Measurements from ENCODE around the gene CNTROB. TPM values are rescaled to one million over a fixed set of nuclear protein-coding genes. Genes with fewer than 3 reads are reported as not detected.

Gene CNTROB
- total RNA-seq, 1 donor from 2014 or later: 62.7 TPM

DNA sequence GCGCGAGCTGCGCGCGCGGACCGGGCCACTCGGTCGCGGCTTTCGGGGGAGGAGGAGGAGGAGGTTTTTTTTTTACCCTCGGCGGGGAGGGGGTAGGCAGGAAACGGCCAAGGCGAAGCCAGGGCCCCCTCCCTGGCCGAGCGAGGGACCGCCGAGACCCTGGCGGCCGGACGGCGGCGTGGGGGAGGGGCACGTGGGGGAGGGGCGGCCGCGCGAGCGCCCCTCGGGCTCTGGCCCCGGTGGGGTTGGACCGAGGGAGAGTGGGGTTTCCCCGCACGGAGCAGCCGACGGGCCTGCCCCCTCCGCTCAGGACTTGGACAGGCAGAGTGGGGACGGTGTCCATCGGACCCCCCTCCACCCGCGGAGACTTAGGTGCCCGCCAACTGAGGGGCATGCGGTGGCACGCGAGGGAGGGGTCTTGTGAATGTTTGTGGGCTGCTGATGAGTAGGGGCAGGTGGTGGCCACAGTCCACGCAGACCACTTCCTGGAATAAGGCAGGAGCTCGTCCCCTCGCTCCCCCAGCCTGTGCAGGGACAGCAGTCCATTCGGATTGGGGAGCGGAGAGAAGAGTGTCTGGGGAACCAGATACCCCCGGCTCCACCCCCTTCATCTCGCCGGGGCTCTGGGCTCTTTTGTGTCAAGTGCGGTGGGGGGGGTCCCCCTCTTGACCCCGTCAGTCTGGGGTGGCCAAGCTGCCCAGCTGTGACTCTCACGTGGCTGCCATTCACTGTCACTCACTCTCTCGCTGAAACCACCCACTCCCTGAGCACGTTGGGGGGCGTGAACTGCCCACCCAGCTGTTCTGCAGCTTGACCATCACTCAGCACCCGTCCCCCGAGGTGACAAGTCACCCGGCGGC is 46.4 kb upstream of the CNTROB start:
- ATAC-seq: peak; percentile 4
- peak; percentile 81 for DNase-seq
- intact Hi-C loops (cut with DNase I): no loop called here
- Histone ChIP-seq H3K4me1 (peaks cover 60% of the 10 kb centered on the region), H3K27ac (peak overlapping the region; percentile 90), H3K9me3 (no peaks in the 10 kb centered on the region), H3K27me3 (no peaks in the 10 kb centered on the region), H3K36me3 (peaks cover 5% of the 10 kb centered on the region), H3K4me3 (peak overlapping the region; percentile 88)
- TF ChIP-seq, protein P1, sequence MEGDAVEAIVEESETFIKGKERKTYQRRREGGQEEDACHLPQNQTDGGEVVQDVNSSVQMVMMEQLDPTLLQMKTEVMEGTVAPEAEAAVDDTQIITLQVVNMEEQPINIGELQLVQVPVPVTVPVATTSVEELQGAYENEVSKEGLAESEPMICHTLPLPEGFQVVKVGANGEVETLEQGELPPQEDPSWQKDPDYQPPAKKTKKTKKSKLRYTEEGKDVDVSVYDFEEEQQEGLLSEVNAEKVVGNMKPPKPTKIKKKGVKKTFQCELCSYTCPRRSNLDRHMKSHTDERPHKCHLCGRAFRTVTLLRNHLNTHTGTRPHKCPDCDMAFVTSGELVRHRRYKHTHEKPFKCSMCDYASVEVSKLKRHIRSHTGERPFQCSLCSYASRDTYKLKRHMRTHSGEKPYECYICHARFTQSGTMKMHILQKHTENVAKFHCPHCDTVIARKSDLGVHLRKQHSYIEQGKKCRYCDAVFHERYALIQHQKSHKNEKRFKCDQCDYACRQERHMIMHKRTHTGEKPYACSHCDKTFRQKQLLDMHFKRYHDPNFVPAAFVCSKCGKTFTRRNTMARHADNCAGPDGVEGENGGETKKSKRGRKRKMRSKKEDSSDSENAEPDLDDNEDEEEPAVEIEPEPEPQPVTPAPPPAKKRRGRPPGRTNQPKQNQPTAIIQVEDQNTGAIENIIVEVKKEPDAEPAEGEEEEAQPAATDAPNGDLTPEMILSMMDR (IDR thresholded peaks at IDR 0.05): no peak

DNA sequence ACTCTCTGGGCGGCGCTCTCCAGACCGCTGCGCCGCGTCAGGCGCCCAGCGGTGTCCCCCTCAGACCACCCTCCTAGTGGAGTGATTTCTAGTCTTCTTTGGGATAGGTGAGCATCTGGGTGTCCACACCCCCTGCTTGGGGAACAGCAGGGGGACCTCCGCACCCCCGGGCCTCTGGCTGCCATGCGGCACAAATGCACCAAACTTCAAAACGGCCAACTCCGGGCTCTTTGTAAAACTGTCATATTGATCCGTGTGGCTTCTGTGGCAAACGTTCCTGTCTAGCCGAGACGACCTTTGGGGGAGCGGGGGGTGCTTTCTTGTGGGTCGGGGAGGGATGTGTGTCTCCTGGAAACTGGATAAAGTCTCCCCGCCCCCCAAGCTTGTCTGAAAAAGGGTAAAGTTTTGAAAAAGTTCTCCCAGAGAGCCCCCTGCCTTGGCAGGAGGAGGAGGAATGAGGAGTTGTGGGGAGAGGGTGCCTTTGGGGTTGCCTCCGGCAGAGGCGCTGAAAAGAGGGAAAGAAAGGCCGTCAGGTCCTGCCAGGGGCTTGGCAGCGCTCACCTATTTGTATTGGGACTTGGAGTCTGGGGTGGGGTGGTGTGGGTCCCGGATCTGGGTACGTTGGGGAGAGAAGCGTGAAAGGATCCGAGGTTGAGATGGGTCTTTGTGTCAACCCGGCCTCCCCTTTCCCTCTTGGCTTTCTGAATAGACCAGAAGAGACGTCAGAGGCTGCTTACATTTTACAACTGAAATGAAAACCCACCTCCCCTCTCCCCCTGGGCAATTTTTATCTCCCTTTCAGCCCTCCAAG is 45.6 kb upstream of the CNTROB start:
- TF ChIP-seq, protein P1 (IDR thresholded peaks at IDR 0.05): no peak
- H3K27ac ChIP-seq: peak overlapping the region; percentile 90
- H3K27me3 ChIP-seq: no peaks in the 10 kb centered on the region
- H3K4me3 ChIP-seq: peak overlapping the region; percentile 88
- ATAC-seq (no peak), DNase-seq (no peak)
- H3K36me3 ChIP-seq: peaks cover 13% of the 10 kb centered on the region
- intact Hi-C loops (cut with DNase I): no loop called here
- H3K4me1 ChIP-seq: peaks cover 53% of the 10 kb centered on the region
- H3K9me3 ChIP-seq: no peaks in the 10 kb centered on the region

DNA sequence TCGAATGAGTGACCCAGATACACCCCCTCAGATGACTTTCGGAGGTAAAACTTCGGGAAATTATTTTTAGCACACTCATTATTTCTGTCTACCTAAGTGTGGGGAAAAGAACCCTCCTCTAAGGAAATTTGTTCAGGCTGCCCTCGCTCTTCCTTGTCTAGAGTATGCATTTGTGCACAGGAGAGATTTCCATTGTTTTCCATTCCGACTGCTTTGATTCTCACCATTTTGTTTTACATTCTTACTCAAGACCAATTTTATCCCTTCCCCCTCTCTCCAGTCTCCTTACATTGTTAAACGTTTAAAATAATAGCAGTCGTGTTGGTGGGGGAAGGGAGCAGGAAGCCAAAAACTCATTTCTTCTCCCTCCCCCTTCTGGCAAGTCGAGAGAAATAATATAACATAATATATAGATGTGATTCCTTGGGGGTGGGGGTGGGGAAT is 44.9 kb upstream of the CNTROB start:
- ATAC-seq (no peak), DNase-seq (no peak)
- peaks cover 20% of the 10 kb centered on the region for H3K36me3 ChIP-seq
- intact Hi-C loops (cut with DNase I): no loop called here
- H3K4me3 ChIP-seq: peak overlapping the region; percentile 88
- peak overlapping the region; percentile 90 for H3K27ac ChIP-seq
- H3K4me1 ChIP-seq: peaks cover 51% of the 10 kb centered on the region
- TF ChIP-seq, protein P1 (IDR thresholded peaks at IDR 0.05): no peak
- H3K9me3 ChIP-seq: no peaks in the 10 kb centered on the region
- H3K27me3 ChIP-seq: no peaks in the 10 kb centered on the region

DNA sequence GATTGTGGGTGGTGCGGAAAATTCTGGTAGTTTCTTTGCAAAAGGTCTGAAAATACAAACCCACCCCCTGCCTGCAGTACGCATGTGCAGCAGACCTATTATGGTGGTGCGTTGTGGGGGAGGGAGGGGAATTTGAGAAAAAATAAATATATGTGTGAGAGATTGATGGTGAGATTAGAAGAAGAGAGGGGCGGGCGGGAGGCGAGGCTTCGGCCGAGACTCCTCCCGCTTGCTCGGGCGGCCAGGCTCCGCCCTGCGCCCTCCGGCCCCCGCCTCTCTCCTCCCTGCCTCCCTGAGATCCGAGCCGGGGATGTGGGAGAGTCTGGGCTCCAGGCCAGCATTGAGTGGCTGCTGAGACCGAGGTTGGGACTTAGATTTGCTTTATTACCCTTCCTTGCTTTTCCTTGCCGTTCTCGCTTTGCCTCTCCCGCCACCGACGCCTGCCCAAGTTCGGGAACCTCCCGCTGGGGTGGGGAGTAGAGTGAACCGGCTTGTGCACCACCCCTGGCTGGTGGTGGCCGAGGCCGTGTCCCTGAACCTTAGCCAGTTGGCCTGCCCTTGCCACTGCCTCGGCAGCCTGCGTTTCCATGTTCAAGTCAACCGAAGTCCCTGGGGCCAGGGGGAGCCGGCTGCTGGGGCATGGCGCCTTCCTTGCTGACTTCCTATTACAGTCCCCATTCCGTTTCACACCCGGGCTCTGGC is 44.4 kb upstream of the CNTROB start:
- H3K36me3 ChIP-seq: peaks cover 25% of the 10 kb centered on the region
- TF ChIP-seq, protein P1 (IDR thresholded peaks at IDR 0.05): no peak
- peak overlapping the region; percentile 88 for H3K4me3 ChIP-seq
- peak; percentile 89 for ATAC-seq
- H3K27me3 ChIP-seq: no peaks in the 10 kb centered on the region
- intact Hi-C loops (cut with DNase I): no loop called here
- H3K27ac ChIP-seq: peak overlapping the region; percentile 90
- peaks cover 47% of the 10 kb centered on the region for H3K4me1 ChIP-seq
- no peaks in the 10 kb centered on the region for H3K9me3 ChIP-seq
- DNase-seq: peak; percentile 95

DNA sequence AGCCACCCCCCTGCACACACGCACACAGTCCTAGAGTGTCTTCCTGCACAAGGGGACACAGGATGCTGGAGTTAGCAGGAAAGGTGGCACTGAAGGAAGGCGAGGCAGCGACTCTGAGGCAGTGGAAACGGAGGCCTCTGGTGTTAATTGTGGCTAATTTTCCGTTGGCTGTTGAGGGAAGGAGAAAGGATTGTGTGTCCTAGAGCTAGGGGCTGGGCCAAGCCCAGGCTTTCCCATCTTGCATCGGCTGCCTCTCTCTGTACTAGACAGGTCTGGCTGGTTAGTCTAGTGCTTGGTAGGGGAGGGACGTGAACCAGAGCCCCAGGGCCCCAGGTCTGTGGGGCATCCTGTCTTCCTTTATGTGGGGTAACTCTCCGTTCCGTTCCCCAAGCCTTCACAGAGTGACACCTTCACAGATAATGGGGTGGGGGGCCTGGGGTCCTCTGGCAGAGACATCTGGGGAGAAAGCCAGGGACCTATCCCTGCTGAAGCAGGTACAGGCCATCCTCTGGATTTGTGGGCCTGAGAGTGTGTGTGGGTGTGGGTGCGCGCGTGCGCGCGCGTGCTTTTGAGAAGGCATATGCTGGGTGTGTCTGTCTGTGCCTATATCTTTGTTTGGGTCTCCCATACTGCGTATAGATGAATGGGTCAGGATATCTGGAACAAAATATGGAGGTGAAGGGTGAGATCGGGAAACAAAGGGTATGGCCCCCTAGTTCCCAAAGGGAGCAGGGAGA is 43.7 kb upstream of the CNTROB start, which contains the start of gene CHD3:
TSS of gene CHD3 (plus strand) at position 606 of the 737 bp plus-strand sequence. CDS start 212 bp downstream, outside the sequence.
- H3K4me1 ChIP-seq: peaks cover 40% of the 10 kb centered on the region
- intact Hi-C loops (cut with DNase I): no loop called here
- no peak for DNase-seq
- TF ChIP-seq, protein P1 (IDR thresholded peaks at IDR 0.05): no peak
- H3K27me3 ChIP-seq: no peaks in the 10 kb centered on the region
- ATAC-seq: peak; percentile 35
- peak within 1 kb of the TSS; percentile 90 for H3K27ac ChIP-seq
- H3K4me3 ChIP-seq: peak within 1 kb of the TSS; percentile 88
- peaks cover 32% of the 10 kb centered on the region for H3K36me3 ChIP-seq
- no peaks in the 10 kb centered on the region for H3K9me3 ChIP-seq
